Measurements from ENCODE around the gene KRTAP9-1.

DNA sequence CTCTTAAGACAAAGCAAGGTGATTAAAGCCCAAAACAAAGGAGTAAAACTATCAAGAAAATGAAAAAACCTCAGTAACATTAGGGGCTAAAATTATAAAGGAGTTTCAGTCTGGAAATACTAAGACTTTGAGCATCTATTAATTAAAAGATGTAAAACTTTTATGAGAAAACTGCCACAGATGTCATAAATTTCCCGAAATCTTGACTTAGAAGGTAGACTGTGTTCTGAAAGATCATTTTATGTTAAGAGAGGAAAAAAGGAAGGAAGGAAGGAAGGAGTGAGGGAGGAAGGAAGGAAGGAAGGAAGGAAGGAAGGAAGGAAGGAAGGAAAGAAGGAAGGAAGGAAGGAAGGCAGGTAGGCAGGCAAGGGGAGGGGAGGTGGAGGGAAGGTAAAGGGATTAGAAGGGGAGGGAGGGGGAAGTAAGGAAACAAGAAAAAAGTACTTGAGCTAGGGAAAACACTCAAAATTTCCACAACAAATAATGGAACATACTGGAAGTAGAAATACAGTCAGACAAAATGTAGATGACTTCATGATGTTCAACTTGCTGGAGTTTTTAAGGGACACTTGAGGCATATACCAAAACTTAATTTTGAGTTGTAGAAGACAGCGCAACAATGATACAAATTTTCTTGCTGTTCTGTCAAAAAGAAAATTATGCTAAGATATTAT lies 42.0 kb upstream of the KRTAP9-1 start:
- TF ChIP-seq, protein P1, sequence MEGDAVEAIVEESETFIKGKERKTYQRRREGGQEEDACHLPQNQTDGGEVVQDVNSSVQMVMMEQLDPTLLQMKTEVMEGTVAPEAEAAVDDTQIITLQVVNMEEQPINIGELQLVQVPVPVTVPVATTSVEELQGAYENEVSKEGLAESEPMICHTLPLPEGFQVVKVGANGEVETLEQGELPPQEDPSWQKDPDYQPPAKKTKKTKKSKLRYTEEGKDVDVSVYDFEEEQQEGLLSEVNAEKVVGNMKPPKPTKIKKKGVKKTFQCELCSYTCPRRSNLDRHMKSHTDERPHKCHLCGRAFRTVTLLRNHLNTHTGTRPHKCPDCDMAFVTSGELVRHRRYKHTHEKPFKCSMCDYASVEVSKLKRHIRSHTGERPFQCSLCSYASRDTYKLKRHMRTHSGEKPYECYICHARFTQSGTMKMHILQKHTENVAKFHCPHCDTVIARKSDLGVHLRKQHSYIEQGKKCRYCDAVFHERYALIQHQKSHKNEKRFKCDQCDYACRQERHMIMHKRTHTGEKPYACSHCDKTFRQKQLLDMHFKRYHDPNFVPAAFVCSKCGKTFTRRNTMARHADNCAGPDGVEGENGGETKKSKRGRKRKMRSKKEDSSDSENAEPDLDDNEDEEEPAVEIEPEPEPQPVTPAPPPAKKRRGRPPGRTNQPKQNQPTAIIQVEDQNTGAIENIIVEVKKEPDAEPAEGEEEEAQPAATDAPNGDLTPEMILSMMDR (IDR thresholded peaks at IDR 0.05; ENCODE audit: low read depth, low read length, missing input control): no peak
- TF ChIP-seq YY1 (IDR thresholded peaks at IDR 0.05) (no peak), SP1 (IDR thresholded peaks at IDR 0.05) (no peak), HNF4G (IDR thresholded peaks at IDR 0.05) (no peak), NR2F2 (IDR thresholded peaks at IDR 0.05) (no peak), RAD21 (IDR thresholded peaks at IDR 0.05) (no peak)
- TF ChIP-seq, protein P2, sequence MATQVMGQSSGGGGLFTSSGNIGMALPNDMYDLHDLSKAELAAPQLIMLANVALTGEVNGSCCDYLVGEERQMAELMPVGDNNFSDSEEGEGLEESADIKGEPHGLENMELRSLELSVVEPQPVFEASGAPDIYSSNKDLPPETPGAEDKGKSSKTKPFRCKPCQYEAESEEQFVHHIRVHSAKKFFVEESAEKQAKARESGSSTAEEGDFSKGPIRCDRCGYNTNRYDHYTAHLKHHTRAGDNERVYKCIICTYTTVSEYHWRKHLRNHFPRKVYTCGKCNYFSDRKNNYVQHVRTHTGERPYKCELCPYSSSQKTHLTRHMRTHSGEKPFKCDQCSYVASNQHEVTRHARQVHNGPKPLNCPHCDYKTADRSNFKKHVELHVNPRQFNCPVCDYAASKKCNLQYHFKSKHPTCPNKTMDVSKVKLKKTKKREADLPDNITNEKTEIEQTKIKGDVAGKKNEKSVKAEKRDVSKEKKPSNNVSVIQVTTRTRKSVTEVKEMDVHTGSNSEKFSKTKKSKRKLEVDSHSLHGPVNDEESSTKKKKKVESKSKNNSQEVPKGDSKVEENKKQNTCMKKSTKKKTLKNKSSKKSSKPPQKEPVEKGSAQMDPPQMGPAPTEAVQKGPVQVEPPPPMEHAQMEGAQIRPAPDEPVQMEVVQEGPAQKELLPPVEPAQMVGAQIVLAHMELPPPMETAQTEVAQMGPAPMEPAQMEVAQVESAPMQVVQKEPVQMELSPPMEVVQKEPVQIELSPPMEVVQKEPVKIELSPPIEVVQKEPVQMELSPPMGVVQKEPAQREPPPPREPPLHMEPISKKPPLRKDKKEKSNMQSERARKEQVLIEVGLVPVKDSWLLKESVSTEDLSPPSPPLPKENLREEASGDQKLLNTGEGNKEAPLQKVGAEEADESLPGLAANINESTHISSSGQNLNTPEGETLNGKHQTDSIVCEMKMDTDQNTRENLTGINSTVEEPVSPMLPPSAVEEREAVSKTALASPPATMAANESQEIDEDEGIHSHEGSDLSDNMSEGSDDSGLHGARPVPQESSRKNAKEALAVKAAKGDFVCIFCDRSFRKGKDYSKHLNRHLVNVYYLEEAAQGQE (IDR thresholded peaks at IDR 0.05): no peak
- TF ChIP-seq, protein P3, sequence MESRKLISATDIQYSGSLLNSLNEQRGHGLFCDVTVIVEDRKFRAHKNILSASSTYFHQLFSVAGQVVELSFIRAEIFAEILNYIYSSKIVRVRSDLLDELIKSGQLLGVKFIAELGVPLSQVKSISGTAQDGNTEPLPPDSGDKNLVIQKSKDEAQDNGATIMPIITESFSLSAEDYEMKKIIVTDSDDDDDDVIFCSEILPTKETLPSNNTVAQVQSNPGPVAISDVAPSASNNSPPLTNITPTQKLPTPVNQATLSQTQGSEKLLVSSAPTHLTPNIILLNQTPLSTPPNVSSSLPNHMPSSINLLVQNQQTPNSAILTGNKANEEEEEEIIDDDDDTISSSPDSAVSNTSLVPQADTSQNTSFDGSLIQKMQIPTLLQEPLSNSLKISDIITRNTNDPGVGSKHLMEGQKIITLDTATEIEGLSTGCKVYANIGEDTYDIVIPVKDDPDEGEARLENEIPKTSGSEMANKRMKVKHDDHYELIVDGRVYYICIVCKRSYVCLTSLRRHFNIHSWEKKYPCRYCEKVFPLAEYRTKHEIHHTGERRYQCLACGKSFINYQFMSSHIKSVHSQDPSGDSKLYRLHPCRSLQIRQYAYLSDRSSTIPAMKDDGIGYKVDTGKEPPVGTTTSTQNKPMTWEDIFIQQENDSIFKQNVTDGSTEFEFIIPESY (IDR thresholded peaks at IDR 0.05): no peak
